Measurements from ENCODE around the gene LAG3.
A peak's percentile ranks its signal among the peaks of the same experiment; 100 is the strongest.

Gene LAG3

GRCh38 chr12:6824085-6824775 lies 51.9 kb downstream of the LAG3 start:
- DNase-seq, result no peak

- DNase-seq, result no peak
Observed at GRCh38 chr12:6824901-6825381, 52.6 kb downstream of the LAG3 start.

GRCh38 chr12:6825398-6826124 lies 53.2 kb downstream of the LAG3 start:
- DNase-seq, result peak; percentile 72

GRCh38 chr12:6826125-6826733 lies 53.9 kb downstream of the LAG3 start:
- no peak for DNase-seq

- no peak for DNase-seq
Observed at GRCh38 chr12:6826734-6827436, 54.6 kb downstream of the LAG3 start.

DNA sequence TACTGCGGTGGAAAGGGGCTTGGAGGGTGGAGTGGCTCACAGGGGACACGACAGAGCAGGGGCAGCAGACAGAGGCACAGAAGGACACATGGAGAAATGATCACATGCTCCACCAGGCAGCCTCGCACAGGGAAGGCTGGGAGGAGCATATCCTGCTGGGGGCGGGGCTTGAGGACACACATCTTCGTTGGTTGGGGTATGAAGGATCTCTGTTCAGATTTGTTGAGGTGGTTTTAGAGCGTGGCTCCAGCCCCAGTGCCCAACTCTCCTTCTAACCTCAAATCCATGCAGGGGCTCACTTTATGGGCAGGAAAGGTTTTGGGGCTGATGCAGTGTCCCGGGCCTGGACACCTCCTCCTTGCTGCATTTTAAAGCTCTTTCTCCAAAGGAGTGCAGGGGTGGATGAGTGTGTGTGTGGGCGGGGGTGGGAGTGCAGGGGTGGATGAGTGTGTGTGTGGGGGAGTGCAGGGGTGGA lies 55.2 kb downstream of the LAG3 start:
- DNase-seq, result no peak
